Left renal pelvis (tissue), 4 donors: ENCODE results near the gene NARS2. TPM values are rescaled to one million over a fixed set of nuclear protein-coding genes. Genes with fewer than 3 reads are reported as not detected.
"Not testable (repeated sequence)": the region's sequence is repeated elsewhere in the genome, so short reads cannot be mapped to it uniquely, and the experiment has no call there.

ENCODE experiments used
- DNase-seq, 4 donors: peaks; one replicate each; pipeline ENCODE4 v3.0.0-alpha.2; 2013; ENCODE audit warnings: low read depth in 4 of 4, low spot score in 3 of 4
- polyA plus RNA-seq, 4 donors: library from polyadenylated mRNA; unstranded; fragments of 120-200 nt; gene quantifications; one replicate each; pipeline ENCODE4 v1.2.1, GENCODE V29; 2013; ENCODE audit not compliant: insufficient read length in 4 of 4

Gene NARS2, protein sequence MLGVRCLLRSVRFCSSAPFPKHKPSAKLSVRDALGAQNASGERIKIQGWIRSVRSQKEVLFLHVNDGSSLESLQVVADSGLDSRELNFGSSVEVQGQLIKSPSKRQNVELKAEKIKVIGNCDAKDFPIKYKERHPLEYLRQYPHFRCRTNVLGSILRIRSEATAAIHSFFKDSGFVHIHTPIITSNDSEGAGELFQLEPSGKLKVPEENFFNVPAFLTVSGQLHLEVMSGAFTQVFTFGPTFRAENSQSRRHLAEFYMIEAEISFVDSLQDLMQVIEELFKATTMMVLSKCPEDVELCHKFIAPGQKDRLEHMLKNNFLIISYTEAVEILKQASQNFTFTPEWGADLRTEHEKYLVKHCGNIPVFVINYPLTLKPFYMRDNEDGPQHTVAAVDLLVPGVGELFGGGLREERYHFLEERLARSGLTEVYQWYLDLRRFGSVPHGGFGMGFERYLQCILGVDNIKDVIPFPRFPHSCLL
- 10 to 100 TPM; 28.6 to 56.7 (median 41.5) TPM for polyA plus RNA-seq

DNA sequence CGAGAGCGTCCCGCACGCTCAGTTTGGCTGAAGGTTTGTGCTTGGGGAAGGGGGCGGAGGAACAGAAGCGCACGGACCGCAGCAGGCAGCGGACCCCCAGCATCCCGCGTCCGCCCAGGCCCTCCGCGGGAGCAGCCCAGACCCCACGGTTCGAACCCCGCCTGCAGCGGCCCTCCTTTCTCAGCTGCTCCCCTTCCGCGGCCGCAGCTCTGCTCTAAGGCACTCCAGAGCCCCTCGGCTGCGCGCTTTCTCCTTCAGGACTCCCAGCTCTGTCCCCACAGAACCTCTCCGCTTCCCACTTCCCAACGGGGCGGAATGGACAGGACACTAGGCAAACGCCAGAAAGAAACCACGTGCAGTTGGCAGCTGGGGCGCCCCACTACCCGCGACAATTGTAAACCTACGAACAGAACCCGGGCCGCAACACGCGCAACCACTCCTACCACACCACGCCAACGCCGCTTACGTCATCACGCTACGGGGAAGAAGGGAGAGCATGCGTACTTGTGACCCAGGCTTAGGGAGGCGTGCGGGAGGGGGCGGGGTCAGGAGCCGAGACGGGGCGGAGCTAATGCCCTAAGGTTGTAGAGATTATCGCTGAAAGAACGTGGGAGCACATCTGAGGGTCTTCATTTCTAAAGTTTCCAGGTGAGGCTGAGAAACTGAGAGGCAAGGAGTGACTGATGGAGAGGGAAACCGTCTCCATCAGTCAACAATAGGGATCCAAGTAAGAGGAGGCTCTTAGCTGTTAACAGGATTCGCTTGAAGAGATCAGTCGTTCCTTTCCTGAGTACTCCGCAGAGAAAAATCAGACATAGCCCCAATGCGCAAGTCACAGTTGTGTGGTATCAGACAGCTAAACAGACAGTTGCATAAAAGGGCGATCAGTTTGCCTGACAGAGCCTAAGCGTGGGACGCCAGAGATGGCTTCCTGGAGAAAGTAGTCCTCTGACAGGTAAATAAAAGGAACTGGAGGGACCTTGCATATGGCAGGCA is at the start of gene NARS2:
Gene NARS2, minus strand, starts transcription at position 479 of the 996 bp plus-strand sequence. Its CDS starts 376 bp downstream, at position 103.
- DNase-seq: peak; percentile 95 to 98 (median 97)

DNA sequence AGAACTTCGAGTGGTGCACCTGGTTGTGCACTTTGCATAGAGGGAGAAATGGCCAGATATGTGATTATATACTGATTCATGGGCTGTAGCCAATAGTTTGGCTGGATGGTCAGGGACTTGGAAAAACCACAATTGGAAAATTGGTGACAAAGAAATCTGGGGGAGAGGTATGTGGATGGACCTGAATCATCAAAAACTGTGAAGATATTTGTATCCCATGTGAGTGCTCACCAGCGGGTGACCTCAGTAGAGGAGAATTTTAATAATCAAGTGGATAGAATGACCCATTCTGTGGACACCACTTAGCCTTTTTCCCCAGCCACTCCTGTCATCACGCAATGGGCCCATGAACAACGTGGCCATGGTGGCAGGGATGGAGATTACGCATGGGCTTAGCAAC is 48.0 kb upstream of the NARS2 start:
- no peak for DNase-seq

DNA sequence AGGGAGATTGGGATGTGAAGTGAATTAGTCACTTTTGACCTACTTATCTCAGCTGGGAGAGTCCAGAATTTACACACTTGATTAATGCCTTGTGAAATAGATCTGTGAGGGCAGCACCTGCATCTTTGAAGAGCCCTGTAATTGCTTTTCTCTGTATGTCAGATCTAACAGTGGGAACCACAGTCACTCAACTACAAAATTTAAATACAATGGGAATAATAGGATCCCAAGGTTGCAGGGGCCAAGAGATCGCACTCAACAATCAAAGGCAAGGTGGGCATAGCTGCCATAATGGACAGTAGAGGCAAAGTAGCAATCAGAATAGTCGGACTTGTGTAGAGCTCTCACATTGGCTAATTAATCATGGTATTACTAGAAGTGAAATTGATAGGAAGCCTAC is 45.5 kb upstream of the NARS2 start:
- DNase-seq: no peak

DNA sequence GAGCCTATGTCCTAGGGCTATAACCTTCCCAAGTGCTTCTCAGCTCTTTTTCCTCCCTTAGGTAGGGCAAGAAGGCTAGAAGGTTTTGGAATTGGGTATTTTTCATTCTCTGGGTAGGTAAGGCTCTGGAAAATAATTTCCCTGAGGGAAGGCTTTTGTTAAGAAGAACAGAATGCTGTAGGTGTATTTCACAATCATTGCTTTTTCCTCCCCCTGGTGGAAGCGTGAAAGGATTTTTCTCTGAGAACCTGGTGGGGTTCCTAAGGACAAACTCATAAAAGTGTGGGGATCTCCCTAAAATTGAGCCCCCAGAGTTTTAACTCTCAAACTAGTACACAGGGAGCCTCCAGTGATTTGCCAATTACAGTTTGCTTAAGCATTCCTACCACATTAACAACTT is 41.1 kb upstream of the NARS2 start:
- DNase-seq: no peak

DNA sequence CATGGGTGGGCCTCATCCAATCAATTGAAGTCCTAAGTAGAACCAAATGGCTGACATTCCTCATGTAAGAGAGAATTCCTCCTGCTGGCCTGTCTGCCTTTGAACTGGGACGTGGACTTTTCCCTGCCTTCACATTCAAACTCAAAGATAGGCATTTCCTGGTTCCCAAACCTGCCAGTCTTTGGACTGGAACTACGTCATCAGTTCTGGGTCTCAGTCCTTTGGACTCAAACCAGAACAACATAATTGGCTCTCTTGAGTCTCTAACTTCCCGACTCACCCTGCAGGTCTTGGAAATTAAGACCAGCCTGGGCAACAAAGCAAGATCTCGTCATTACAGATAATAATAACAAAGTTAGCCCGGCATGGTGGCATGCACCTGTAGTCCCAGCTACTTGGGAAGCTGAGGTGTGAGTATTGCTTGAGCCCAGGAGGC is 38.7 kb upstream of the NARS2 start:
- no peak for DNase-seq

DNA sequence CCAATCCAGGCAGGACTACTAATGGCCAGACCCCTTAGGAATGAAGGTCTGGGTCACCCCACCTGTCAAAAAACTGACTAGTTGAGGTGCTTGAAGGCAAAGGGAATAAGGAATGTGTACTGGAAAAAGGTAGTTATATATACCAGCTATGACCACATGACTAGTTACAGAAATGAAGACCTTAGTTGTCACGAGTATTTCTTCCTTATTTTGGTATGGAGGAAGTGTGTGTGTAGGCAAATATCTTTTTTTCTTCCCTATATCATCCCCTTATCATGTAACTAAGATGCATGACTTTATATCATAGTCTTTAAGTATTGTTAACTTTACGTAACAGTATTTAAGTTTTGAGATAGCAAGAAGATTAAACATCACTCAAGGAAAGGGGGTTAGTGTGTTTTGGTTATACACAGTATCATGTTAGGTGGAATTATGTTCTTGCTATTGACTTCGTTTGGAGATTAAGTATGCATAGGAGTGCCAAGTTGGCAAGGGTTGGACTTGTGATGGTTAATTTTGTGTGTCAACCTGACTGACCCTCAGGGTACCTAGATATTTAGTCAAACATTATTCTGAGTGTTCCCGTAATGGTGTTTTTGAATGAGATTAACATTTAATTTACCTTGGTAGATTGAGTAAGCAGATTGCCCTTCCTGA is 38.2 kb upstream of the NARS2 start:
- no peak for DNase-seq

DNA sequence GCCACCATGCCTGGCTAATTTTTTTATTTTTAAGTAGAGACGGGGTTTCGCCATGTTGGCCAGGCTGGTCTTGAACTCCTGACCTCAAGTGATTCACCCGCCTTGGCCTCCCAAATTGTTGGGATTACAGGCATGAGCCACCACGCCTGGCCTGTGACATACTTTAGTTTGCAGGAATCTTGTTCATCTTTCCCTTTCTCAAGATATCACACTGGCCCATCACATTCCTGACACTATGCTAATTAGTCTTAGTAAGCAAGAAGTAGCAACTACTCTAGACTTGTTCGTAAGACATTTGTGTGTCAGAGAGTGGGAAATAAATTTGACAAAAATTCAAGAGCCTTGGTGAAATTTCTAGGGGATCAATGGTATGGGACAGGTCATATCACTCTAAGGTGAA is 34.7 kb upstream of the NARS2 start:
- DNase-seq: not testable (repeated sequence)

DNA sequence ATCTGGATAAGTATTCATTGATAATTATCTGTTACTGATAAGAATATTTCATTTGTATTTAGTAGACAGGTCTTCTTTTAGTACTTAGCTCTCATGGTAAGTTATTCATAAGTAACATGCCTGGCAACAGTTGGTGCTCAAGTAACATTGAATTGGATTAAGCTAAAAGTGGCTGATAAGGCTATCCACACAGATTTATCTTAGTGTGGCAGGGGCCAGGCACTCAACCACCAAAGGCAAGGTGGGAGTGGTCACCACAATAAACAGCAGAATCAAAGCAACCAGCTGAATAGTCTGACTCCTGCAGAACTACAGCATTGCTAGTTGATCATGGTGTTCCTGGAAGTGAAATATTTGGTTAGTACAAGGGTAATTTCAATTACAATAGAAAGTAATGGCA is 33.0 kb upstream of the NARS2 start:
- no peak for DNase-seq

DNA sequence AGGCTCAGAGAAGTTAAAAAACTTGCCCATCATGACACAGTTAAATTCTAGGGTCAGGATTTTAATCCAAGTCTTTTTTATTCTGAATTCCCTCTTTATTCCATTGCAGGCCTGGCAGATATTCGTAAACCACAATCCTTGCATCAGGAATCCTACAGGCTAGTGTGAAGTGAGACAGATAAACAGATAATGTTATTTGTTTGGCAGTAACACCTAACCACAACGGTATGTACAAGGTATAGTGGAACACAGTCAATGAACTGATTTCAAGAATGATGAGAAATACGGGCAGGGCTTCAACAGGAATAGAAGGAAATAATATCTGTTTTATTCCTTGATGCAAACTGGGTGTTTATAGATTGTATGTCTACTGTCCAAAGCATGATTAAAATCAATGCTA is 32.0 kb upstream of the NARS2 start:
- DNase-seq: no peak

DNA sequence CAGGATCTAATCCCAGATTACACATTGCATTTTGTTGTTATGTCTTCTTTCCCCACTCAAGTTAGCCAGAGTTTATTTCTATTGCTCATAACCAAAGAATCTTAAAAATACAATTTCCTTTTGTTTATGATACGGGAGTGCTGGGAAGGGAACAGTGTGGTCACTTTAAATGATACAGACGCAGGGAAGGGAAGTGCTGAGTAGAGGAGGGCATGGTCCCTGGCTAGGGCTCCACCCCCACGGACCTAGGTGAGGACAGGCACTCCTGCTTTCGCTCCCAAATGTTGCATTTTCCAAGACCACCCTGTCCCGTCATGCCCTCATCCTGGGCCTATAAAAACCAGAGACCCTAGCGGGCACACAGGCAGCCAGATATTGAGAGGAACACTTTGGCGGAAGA is 30.6 kb upstream of the NARS2 start:
- no peak for DNase-seq

DNA sequence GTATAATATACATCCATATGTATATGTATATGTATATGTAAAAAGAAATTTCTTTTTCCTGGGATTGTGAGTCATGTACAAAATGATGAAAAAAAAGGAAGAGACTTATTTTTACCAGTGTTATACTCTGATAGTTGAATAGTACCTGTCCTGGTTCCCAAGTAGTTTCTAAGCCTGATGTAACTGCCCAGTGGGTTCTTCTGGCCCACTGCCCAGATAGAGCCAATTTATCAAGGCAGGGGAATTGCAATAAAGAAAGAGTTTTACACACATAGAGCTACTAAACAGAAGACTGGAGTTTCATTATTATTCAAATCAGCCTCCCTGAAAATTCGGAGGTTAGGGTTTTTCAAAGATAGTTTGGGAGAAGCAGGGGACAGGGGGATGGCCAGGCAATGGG is 29.1 kb upstream of the NARS2 start:
- DNase-seq: no peak

DNA sequence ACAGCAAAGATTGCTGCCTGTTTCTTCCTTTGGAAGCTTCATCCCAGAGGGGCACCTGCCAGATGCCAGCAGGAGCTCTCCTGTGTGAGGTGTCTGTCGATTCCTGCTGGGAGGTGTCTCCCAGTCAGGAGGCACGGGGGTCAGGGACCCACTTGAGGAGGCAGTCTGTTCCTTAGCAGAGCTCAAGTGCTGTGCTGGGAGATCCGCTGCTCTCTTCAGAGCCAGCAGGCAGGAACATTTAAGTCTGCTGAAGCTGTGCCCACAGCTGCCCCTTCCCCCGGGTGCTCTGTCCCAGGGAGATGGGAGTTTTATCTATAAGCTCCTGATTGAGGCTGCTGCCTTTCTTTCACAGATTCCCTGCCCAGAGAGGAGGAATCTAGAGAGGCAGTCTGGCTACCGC is 28.1 kb upstream of the NARS2 start:
- DNase-seq: not testable (repeated sequence)

DNA sequence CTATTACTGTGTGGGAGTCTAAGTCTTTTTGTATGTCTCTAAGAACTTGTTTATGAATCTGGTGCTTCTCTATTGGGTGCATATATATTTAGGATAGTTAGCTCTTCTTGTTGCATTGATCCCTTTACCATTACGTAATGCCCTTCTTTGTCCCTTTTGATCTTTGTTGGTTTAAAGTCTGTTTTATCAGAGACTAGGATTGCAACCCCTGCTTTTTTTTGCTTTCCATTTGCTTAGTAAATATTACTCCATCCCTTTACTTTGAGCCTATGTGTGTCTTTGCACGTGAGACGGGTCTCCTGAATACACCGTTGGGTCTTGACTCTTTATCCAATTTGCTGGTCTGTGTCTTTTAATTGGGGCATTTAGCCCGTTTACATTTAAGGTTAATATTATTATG is 26.4 kb upstream of the NARS2 start:
- not testable (repeated sequence) for DNase-seq

DNA sequence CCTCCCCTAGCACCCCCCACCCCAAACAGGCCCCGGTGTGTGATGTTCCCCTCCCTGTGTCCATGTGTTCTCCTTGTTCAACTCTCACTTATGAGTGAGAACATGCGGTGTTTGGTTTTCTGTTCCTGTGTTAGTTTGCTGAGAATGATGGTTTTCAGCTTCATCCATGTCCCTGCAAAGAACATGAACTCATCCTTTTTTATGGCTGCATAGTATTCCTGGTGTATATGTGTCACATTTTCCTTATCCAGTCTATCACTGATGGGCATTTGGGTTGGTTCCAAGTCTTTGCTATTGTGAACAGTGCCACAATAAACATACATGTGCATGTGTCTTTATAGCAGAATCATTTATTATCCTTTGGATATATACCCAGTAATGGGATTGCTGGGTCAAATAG is 22.9 kb upstream of the NARS2 start:
- DNase-seq: not testable (repeated sequence)

DNA sequence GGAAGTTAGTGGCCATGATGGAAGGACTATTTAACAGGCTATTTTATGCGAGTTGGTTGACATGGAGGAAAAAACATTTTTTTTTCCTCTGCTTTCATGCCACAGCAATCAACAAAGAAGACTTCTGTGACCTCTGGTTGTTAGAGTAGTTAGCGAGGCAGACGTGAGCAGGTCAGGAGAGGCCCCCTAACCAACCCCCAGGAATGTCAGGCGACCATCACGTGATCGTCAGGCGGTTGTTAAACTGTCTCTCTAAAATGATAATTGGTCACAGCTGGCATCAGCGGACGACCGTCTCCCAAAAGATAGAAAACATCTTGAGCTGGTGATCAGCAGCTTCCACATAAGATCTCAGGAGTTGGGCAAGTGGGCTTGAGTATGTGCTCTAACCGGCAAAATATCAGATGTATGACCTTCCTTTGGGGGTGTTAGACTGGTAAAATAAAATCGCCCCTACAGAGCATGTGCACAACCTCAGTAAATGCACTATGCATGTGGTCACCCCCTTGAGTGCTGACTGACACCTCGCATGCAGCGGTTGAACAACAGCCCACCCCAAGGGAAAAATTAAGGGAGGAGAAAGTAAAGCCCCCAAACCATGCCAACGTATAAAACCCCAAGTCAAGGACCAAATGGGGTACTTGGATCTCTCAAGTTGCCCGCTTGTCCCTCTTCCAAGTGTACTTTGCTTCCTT is 20.9 kb upstream of the NARS2 start:
- DNase-seq: peak in 2 of 4 donors; percentile 61 to 76

DNA sequence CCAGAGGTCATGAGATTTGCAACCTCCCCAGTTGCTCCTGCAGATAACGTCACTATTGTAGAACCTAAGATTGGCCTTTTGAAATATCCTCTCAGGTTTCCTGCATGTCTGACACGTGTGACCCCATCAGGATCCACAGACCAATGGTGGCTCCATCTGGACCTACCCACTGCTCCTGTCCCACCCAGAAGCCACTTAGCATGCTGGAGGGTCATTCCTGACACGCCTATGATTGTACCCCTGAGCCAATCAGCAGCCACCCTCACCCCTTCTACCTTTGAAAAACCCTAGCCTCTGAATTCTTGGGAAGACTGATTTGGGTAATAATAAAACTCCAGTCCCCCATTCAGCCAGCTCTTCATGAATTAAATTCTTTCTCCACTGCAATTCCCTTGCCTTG is 20.1 kb upstream of the NARS2 start:
- no peak for DNase-seq

DNA sequence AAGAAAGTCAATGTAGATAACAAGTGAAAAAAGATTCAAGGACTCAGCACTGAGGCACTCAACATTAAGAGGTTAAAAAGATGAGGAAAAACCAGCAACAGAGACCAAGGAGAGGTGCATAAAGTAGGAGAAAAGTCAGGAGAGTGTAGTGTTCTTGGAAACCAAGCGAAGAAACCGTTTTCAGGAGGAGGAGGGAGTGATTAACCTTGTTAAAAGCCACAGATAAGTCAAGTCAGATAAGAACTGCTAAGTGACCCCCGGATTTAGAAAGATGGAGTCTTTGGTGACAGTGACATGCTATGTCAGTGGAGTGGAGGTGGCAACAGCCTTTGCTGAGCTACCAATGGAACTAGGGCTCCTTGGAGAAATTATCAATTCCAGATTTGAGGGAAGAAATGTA is 13.9 kb upstream of the NARS2 start:
- no peak for DNase-seq

DNA sequence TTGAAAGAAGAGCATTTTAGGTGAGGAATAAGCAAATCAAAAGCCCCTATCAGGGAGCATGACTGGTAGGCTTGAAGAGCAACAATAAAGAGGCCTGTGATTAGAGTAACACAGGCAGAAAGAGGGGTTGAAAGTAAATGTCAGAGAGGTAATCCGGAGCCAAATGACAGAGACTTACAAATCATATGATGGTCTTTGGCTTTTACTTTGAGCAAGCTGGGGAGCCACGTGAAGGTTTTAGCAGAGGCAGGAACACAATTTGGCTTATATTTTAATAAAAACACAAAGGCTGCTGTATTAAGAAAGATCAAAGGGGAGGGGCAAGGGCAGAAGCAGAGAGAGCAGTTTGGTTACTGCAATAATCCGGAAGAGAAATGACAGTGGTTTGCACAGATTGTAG is 12.8 kb upstream of the NARS2 start:
- DNase-seq: no peak

DNA sequence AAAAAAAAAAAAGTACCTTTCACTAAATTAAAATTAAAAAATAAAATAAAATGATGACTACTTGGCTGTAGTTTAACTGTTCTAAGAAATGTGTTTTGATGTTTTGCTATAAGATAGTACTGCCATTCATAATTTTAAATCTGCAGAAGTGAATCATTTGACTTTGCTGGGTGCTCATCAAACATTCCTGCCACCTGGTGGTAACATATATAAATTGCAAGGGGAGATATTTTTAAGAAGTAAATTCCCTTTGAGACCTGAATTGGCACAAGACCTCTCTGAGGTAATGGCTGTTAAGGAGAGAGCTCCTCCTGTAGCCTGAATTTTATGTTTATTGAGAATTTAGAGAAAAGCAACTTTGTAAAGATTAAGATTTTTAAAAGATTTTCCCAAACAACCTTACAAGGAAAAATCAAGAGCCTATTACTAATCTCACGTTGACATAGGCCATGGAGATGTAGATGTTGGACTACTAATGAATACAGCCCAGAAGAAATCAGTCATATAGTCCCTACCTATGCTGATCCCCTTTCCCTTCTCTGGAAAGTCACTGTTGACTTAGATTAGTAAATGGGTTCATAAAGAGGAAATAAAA is 11.9 kb upstream of the NARS2 start:
- no peak for DNase-seq

DNA sequence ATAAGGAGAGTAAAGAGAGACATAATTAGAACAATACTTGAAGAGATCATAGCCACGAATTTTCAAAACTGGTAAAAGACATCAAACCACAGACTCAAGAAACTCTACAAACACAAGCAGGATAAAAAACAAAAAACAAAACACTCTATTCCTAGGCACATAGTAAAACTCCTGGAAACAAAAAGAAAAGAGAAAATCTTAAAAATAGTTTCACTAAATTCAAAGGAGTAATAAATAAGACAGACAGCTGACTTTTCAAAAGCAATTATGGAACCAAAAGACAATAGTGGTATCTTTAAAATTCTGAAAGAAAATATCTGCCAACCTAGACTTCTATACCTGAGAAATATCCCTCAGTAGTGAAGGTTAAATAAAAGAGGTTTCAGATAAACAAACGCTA is 9.2 kb upstream of the NARS2 start:
- no peak for DNase-seq
